GM19240 (cell line): Measurements from ENCODE around the gene RUSF1.

Experiments
- DNase-seq: peaks from one replicate; pipeline ENCODE4 v3.0.0; 2011; ENCODE audit warnings: low spot score; ENCODE audit not compliant: insufficient read length

RUSF1 gene

GRCh38 chr16:31471241-31471874 lies 36.8 kb downstream of the RUSF1 start:
- DNase-seq = no peak

- DNase-seq = no peak
These were observed 37.6 kb downstream of the RUSF1 start for GRCh38 chr16:31470615-31471014.

GRCh38 chr16:31467858-31468257 lies 40.3 kb downstream of the RUSF1 start:
- DNase-seq = no peak

- DNase-seq = no peak
These were observed 40.9 kb downstream of the RUSF1 start for GRCh38 chr16:31467151-31467773.

- DNase-seq = no peak
These were observed 41.8 kb downstream of the RUSF1 start for GRCh38 chr16:31466381-31466841.

GRCh38 chr16:31465788-31466370 lies 42.3 kb downstream of the RUSF1 start:
- no peak for DNase-seq

GRCh38 chr16:31464781-31465260 lies 43.4 kb downstream of the RUSF1 start:
- no peak for DNase-seq

GRCh38 chr16:31464348-31464769 lies 43.8 kb downstream of the RUSF1 start:
- DNase-seq = no peak

GRCh38 chr16:31461921-31462804 lies 46.0 kb downstream of the RUSF1 start:
- no peak for DNase-seq

GRCh38 chr16:31461201-31461920 lies 46.8 kb downstream of the RUSF1 start:
- no peak for DNase-seq

GRCh38 chr16:31460582-31461002 lies 47.6 kb downstream of the RUSF1 start:
- no peak for DNase-seq

GRCh38 chr16:31459687-31460581 lies 48.3 kb downstream of the RUSF1 start:
- peak; percentile 90 for DNase-seq

- peak; percentile 72 for DNase-seq
These were observed 49.1 kb downstream of the RUSF1 start, which contains the start of gene ARMC5 for GRCh38 chr16:31458844-31459686. Gene ARMC5 (plus strand): TSS chr16:31459501. CDS start chr16:31459525, 24 bp downstream.

GRCh38 chr16:31458073-31458843 lies 49.9 kb downstream of the RUSF1 start:
- no peak for DNase-seq

- DNase-seq = no peak
These were observed 51.2 kb downstream of the RUSF1 start for GRCh38 chr16:31456988-31457360.

- no peak for DNase-seq
These were observed 52.4 kb downstream of the RUSF1 start for GRCh38 chr16:31455601-31456314.
